Left hindlimb (tissue), 1 donor: Measurements from ENCODE around the gene MCTP1.
A peak's percentile ranks its signal among the peaks of the same experiment; 100 is the strongest.

Experiments
- DNase-seq: peaks from one replicate; pipeline ENCODE4 v3.0.0-alpha.2; 2018

The MCTP1 gene

GRCh38 chr5:95113489-95113888 is 171.4 kb downstream of the MCTP1 start:
- no peak for DNase-seq

GRCh38 chr5:95111141-95111540 is 173.8 kb downstream of the MCTP1 start:
- no peak for DNase-seq

GRCh38 chr5:95110118-95110517 is 174.8 kb downstream of the MCTP1 start:
- no peak for DNase-seq

- no peak for DNase-seq
Observed at GRCh38 chr5:95107138-95107537, 177.8 kb downstream of the MCTP1 start.

- DNase-seq, result no peak
Observed at GRCh38 chr5:95105638-95106037, 179.3 kb downstream of the MCTP1 start.

- no peak for DNase-seq
Observed at GRCh38 chr5:95102687-95103086, 182.2 kb downstream of the MCTP1 start.

- peak; percentile 26 for DNase-seq
Observed at GRCh38 chr5:95102080-95102479, 182.8 kb downstream of the MCTP1 start.

- no peak for DNase-seq
Observed at GRCh38 chr5:95100551-95100950, 184.3 kb downstream of the MCTP1 start.

- DNase-seq, result no peak
Observed at GRCh38 chr5:95098012-95098411, 186.9 kb downstream of the MCTP1 start.

GRCh38 chr5:95093211-95093610 is 191.7 kb downstream of the MCTP1 start:
- DNase-seq, result no peak

- no peak for DNase-seq
Observed at GRCh38 chr5:95090774-95091173, 194.1 kb downstream of the MCTP1 start.

GRCh38 chr5:95087816-95088317 is 197.0 kb downstream of the MCTP1 start:
- DNase-seq, result peak; percentile 24

- DNase-seq, result no peak
Observed at GRCh38 chr5:95086927-95087815, 197.7 kb downstream of the MCTP1 start.

GRCh38 chr5:95084757-95085156 is 200.1 kb downstream of the MCTP1 start:
- DNase-seq, result no peak

GRCh38 chr5:95083606-95084005 is 201.3 kb downstream of the MCTP1 start:
- no peak for DNase-seq

GRCh38 chr5:95081982-95082381 is 202.9 kb downstream of the MCTP1 start:
- no peak for DNase-seq

GRCh38 chr5:95081500-95081960 is 203.4 kb downstream of the MCTP1 start:
- DNase-seq, result no peak

- DNase-seq, result no peak
Observed at GRCh38 chr5:95080441-95080840, 204.5 kb downstream of the MCTP1 start.

GRCh38 chr5:95080030-95080429 is 204.9 kb downstream of the MCTP1 start:
- DNase-seq, result no peak

GRCh38 chr5:95078868-95079267 is 206.0 kb downstream of the MCTP1 start:
- no peak for DNase-seq

GRCh38 chr5:95076395-95077185 is 208.3 kb downstream of the MCTP1 start:
- DNase-seq, result no peak

- no peak for DNase-seq
Observed at GRCh38 chr5:95075111-95075510, 209.8 kb downstream of the MCTP1 start.

GRCh38 chr5:95072281-95072680 is 212.6 kb downstream of the MCTP1 start:
- no peak for DNase-seq

- DNase-seq, result no peak
Observed at GRCh38 chr5:95070866-95071265, 214.0 kb downstream of the MCTP1 start.
